ENCODE data around the gene PHACTR3.

Gene PHACTR3

GRCh38 chr20:59820204-59821041, 216.1 kb downstream of the PHACTR3 start:
- FAIRE-seq = no peak

GRCh38 chr20:59821201-59821600, 216.9 kb downstream of the PHACTR3 start:
- no peak for FAIRE-seq

- FAIRE-seq = no peak
These were observed 217.4 kb downstream of the PHACTR3 start for GRCh38 chr20:59821788-59822187.

- FAIRE-seq = no peak
These were observed 218.1 kb downstream of the PHACTR3 start for GRCh38 chr20:59822291-59823029.

GRCh38 chr20:59823030-59823423, 218.7 kb downstream of the PHACTR3 start:
- FAIRE-seq = no peak

- no peak for FAIRE-seq
These were observed 219.3 kb downstream of the PHACTR3 start for GRCh38 chr20:59823491-59824259.

DNA sequence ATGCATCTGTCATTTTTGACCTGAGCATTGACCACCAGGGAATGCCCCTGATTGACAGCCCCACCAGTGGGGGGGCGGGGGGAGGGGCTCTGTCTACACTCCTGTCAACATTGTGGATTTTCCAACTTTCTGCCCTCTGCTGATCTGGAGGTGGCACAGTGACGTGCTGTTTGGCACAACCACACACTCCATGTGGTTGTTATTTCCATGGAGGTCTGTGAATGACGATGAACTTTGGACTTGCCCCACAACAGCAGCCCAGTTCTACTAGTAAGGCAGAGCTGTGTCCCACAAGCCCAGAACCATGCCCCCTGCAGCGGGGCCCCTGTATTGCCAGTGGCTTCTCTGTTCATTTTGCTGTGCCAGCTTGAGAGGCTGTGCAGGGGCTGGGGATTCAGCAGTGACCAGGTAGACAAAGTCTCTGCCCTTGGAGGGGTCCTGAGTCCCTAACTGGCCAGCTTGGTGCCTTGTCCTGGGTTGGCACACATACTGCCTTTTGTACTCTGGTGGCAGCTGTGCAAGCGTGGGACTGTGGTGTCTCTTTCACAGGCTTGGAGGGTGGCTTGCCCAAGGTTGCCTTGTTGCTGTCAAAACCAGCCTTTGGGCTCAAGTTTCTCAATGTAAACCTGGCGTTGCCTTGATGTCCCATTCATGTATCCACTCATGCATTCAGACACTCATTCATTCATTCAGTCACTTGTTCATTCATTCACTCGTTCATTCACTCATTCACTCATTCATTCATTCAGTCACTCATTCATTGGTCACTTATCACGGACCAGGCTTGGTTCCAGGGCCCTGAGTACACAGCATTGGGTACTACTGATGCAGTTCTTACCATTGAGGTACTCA, 220.6 kb downstream of the PHACTR3 start:
- no peak for FAIRE-seq

GRCh38 chr20:59825563-59825920, 221.2 kb downstream of the PHACTR3 start:
- FAIRE-seq = no peak

DNA sequence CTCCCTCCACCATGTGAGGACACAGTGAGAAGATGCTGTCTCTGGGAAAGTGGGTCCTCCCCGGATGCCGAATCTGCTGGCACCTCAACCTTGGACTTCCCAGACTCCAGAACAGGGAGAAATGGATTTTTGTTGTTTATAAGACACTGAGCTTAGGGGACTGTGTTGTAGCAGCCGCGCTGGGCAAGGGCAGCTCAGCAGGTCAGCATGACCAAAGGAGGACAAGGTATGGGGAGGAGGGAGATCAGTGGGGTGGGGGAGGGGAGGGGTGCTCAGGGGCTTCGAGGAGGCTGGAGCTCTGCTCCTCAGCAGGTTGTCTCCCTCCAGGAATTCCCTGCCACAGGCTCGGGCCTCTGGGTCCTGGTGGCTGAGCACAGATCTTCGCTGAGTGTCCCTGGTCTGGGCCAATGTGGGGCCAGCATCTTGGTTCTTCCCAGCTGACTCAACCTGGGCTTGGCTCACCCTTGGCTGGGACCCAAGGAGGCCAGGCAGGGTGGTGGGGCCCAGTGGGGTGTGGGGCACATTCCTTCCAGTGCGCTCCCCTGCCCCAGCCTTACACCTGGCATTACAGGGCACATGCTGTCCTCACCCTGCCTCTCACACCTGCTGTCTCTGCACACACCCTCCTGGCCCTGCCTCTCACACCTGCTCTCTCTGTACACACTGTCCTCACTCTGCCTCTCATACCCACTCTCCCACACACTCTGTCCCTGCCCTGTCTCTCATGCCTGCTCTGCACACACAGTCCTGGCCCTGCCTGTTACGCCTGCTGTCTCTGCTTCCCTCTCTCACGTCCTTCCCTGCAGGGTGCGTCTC, 221.8 kb downstream of the PHACTR3 start:
- no peak for FAIRE-seq

GRCh38 chr20:59827138-59828056, 223.1 kb downstream of the PHACTR3 start:
- FAIRE-seq = no peak

DNA sequence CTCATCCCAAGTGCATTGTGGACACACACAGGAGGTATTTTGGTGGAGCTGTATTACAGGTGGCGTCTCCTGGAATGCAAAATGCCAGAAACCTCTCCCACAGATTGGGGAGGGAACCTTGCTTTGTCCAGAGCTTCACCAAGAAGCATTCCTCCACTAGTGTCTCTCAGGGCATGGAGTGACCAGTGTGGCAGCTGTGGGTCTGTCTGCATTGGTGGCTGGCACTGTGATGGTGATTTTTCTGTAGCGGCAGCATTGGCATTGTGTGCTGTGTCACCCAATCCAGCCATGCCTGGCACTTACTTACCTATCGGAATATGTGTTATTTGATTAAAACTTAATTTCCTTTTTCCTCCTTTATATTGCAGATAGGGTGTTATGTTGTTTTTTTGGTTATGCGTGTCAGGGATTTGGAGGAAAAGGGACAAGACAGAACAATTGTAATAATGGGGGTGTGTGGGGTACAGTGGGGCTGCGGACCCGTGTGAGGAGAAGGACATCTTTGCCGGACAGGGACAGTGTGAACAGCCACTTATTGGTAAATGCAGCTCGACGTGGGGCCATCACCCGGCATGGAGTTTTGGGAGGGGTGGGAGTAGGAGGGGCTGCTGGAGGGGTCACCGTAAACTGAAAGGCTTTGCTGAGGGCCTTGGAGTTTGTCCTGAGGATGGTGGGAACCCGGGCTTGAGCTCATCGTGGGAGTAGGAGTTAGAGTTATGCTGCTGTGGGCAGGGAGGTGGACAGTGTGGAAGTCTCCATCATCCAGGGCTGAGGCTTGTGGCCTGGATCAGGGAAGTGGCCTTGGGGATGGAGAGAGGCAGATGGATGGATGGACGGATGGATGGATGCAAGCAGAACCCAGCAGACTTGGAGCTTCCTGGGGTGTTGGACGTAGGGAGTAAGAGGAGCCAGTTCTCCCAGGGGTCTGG, 224.0 kb downstream of the PHACTR3 start:
- no peak for FAIRE-seq

- no peak for FAIRE-seq
These were observed 224.9 kb downstream of the PHACTR3 start for GRCh38 chr20:59829054-59829785.

- FAIRE-seq = no peak
These were observed 225.7 kb downstream of the PHACTR3 start for GRCh38 chr20:59829786-59830664.

DNA sequence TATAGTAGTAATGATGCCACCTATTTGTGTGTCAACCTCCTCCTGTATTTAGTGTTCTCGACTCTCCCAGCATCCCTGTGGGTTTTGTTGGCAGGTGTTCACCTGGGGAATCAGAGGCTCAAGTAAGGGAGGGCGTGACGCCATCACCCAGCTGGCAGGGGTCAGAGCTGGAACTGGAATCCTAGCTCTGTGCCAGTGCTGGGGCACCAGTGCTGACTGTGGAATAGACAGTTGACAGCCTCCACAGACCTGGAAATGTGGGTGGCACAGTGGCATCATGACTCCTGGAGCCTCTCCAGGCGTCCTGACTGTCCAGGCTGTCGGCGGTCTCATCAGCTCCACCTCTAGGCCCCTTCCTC, 226.3 kb downstream of the PHACTR3 start:
- FAIRE-seq = no peak

- no peak for FAIRE-seq
These were observed 226.9 kb downstream of the PHACTR3 start for GRCh38 chr20:59831024-59831915.

- FAIRE-seq = no peak
These were observed 227.6 kb downstream of the PHACTR3 start for GRCh38 chr20:59831916-59832270.

All from islet of Langerhans (tissue), 1 donor.